GM20000 (cell line): ENCODE results near the gene GLP2R.

Experiments used
- DNase-seq: peaks from one replicate; pipeline ENCODE4 v3.0.0; 2012; ENCODE audit warnings: low spot score
- TF ChIP-seq, protein P1 (sequence below): IDR thresholded peaks from 2 replicates; pipeline ENCODE4 v1.5.1; 2012; ENCODE audit warnings: mild to moderate bottlenecking, control low read depth; ENCODE audit errors: extremely low read depth, missing control alignments

The GLP2R gene

DNA sequence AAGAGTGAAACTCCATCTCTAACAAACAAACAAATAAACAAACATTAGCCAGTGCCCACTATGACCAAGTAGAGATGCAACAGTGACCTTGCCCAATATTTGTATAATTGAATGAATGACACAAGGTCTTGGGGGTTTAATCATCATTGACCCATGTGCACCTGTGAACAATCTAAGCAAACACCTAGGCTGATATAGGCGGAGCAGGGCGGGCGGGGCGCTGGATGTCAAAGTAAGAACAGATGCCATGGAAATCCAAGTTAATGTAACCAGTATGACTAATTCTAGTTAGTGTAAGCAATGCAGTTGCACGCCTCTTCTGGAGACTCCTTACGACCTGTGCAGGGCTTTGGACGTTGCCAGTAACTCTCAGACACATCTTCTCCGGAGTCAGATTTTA is 61.8 kb downstream of the GLP2R start:
- TF ChIP-seq, protein P1, sequence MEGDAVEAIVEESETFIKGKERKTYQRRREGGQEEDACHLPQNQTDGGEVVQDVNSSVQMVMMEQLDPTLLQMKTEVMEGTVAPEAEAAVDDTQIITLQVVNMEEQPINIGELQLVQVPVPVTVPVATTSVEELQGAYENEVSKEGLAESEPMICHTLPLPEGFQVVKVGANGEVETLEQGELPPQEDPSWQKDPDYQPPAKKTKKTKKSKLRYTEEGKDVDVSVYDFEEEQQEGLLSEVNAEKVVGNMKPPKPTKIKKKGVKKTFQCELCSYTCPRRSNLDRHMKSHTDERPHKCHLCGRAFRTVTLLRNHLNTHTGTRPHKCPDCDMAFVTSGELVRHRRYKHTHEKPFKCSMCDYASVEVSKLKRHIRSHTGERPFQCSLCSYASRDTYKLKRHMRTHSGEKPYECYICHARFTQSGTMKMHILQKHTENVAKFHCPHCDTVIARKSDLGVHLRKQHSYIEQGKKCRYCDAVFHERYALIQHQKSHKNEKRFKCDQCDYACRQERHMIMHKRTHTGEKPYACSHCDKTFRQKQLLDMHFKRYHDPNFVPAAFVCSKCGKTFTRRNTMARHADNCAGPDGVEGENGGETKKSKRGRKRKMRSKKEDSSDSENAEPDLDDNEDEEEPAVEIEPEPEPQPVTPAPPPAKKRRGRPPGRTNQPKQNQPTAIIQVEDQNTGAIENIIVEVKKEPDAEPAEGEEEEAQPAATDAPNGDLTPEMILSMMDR = no peak
- DNase-seq = no peak

DNA sequence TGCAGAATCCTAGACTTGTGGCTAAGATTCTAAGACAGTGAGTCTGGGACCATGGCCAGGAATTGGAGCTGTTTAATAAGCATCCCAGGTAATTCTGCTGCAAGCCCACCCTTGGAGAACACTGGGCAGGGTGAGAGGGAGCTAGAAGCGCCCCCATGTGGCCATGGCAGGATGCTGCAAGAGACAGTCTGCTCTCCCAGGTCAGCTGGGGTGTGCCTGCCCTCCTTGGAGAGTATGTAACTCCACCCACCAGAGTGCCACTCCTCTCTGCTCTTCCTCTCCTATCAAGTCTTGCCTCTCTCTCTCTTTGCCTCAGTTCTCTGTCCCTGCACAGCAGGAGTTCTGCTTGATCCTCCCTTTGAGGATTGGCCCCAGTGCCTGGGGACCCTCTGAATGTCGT is 64.4 kb downstream of the GLP2R start:
- TF ChIP-seq, protein P1 = peak; percentile 62
- peak; percentile 64 for DNase-seq

DNA sequence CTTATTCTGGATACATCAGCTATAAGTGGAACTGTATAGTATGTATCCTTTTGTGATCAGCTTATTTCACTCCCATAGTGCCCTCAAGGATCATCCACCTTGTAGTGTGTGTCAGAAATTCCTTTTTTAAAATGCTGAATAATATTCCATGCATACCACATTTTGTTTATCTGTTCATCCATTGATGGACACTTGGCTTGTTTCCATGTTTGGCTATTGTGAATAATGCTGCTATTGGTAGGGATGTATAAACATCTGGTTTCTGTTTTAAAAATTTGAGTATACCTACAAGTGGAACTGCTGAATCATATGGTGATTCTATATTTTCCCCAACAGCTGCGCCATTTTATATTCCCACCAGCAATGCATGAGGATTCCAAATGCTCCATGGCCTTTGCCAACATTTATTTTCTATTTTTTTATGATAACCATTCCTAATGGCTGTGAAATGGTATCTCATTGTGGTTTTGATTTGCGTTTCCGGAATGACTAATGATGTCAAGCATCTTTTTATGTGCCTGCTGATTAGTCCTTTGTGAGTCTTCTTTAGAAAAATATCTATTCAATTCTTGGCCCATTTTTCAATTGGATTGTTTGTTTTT is 67.8 kb downstream of the GLP2R start:
- TF ChIP-seq, protein P1 = no peak

DNA sequence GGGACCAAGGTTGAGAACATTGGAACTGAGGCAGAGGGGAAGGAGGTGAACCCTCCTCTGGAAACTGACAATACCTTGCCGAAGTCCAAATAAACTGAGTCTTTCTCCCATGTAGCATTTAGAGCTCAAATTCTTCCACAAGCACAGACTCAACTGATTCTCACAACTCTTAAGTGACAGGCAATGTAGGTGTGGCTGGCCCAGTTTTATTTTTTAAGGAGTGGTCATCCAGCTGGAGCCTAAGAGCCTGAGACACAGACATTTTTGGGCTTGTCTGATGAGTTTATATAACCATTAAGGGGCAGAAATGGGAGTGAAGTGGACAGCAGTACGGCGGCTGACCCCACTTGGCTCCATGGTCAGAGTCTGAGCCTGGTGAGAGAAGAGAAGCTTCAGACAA is 68.5 kb downstream of the GLP2R start:
- DNase-seq = no peak
- TF ChIP-seq, protein P1 = no peak

More for the DNA sequence above, 67.8 kb downstream of the GLP2R start:
- no peak for DNase-seq

DNA sequence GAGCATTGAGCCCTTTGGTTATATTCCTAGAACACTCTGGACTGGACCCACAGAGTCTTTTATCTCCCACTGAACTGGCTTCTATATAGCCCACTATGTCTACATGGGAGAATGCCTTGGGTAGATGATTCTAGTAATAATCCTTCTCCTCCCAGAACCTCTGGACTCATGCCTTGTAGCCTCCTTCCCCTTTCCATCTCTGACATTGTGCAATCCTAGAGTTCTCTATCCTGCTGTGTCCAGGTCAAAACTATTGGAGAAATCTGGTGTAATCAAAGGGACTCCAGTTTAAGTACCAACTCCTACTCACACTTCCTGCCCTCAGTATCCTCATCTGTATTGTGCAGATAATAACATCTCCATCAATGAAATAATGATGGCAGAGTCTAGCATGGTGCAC is 70.2 kb downstream of the GLP2R start:
- TF ChIP-seq, protein P1 = no peak
- DNase-seq = no peak

DNA sequence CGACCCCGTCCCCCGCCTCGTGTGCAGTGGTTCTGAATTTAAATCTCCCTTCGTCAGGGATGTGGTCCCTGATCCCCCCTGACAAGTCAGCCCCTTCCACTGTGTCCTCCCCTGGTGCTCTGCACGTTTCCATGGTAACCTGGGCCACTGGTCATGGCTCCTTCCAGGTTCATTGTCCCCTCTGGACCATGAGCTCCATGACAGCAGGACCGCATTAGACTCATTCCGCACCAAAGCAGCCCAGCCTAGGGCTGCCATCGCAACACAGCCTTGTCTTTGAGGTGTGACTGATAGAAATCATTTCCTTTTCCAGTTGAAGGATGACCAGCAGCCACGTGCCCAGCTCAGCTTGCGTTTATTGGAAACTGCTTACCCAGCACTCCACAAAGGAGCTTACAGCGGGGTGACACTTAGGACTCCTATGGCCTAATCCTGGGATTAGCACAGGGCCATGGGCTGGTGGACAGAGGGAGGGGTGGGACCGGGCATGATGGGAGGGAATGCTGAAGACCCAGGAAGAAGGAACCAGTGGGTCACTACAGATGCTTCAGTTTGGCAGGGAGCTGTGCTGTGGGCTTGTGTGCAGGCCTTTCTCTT is 71.7 kb downstream of the GLP2R start:
- no peak for DNase-seq
- TF ChIP-seq, protein P1 = no peak

DNA sequence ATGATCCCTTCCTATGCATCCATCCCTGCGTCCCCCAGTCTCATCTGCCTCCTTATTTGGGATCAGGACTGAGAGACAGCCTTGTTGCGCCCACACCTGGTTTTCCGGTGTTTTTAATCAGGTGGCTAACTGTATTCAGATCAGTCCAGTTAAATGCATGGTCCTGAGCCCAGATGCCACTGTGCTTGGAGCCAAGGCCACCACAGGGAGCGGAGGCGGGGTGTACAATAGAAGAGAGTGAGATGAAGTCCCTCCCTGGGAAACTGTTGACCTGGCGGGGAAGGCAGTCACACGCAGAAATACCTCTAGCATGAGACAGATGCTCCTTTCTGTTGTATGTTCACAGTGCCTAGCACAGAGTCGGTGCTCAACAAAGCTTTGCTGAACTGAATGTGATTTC is 73.1 kb downstream of the GLP2R start:
- no peak for DNase-seq
- TF ChIP-seq, protein P1 = no peak
